MM.1S (cell line): ENCODE results near the gene NAT9.

Experiments
- DNase-seq: peaks from one replicate; pipeline ENCODE4 v3.0.0-alpha.2; 2015
- H2AFZ ChIP-seq: fragments of 300-600 bp; sonication (generic); 2 replicates; pipeline ENCODE4 v1.6.0; 2016; ENCODE audit warnings: antibody characterized with exemption, low read length
- H3F3A ChIP-seq: fragments of 300-600 bp; sonication (generic); 2 replicates; pipeline ENCODE4 v1.6.1; 2016; ENCODE audit warnings: mild to moderate bottlenecking, antibody characterized with exemption, low read length, moderate library complexity, mixed read lengths; ENCODE audit not compliant: insufficient read depth
- H3K27ac ChIP-seq: fragments of 300-600 bp; sonication (generic); 2 replicates; pipeline ENCODE4 v1.5.1; 2016; ENCODE audit warnings: mild to moderate bottlenecking, low read length
- H3K27me3 ChIP-seq: fragments of 300-600 bp; sonication (generic); replicated peaks from 2 replicates; pipeline ENCODE4 v1.6.0; 2016; ENCODE audit warnings: low read length; ENCODE audit not compliant: insufficient read depth
- H3K36me3 ChIP-seq: fragments of 300-600 bp; sonication (generic); replicated peaks from 2 replicates; pipeline ENCODE4 v1.6.1; 2016; ENCODE audit warnings: mild to moderate bottlenecking, low read length, mixed read lengths; ENCODE audit not compliant: insufficient read depth
- H3K4me1 ChIP-seq: fragments of 300-600 bp; sonication (generic); 2 replicates; pipeline ENCODE4 v1.6.1; 2016; ENCODE audit warnings: low read length, mixed read lengths
- H3K4me2 ChIP-seq: fragments of 300-600 bp; sonication (generic); 2 replicates; pipeline ENCODE4 v1.6.0; 2016; ENCODE audit warnings: low read depth, low read length
- H3K4me3 ChIP-seq: fragments of 300-600 bp; sonication (generic); 2 replicates; pipeline ENCODE4 v1.5.1; 2016; ENCODE audit warnings: low read length, mixed read lengths
- H3K79me2 ChIP-seq: fragments of 300-600 bp; sonication (generic); 2 replicates; pipeline ENCODE4 v1.6.1; 2016; ENCODE audit warnings: mixed run types, low read length, mixed read lengths
- H3K9ac ChIP-seq: fragments of 300-600 bp; sonication (generic); 2 replicates; pipeline ENCODE4 v1.6.1; 2016; ENCODE audit warnings: low read length, mixed read lengths
- H3K9me2 ChIP-seq: fragments of 300-600 bp; sonication (generic); replicated peaks from 2 replicates; pipeline ENCODE4 v1.6.1; 2016; ENCODE audit warnings: mild to moderate bottlenecking, low read length, mixed read lengths; ENCODE audit not compliant: insufficient read depth
- H3K9me3 ChIP-seq: fragments of 300-600 bp; sonication (generic); replicated peaks from 2 replicates; pipeline ENCODE4 v1.6.1; 2016; ENCODE audit warnings: mild to moderate bottlenecking, low read length, mixed read lengths; ENCODE audit not compliant: insufficient read depth
- H4K20me1 ChIP-seq: fragments of 300-600 bp; sonication (generic); 2 replicates; pipeline ENCODE4 v1.6.1; 2016; ENCODE audit warnings: mild to moderate bottlenecking, low read length, moderate library complexity, mixed read lengths; ENCODE audit not compliant: insufficient read depth
- CTCF ChIP-seq: fragments of 300-600 bp; sonication (generic); IDR thresholded peaks from 2 replicates; pipeline ENCODE4 v1.5.1; 2016; ENCODE audit warnings: antibody characterized with exemption, low read length, mixed read lengths
- EZH2 ChIP-seq: fragments of 300-600 bp; sonication (generic); optimal IDR thresholded peaks from 2 replicates; pipeline ENCODE3; 2017; ENCODE audit warnings: low read depth, mild to moderate bottlenecking, antibody characterized with exemption, low read length, mixed read lengths
- EZH2phosphoT487 ChIP-seq: fragments of 300-600 bp; sonication (generic); IDR thresholded peaks from 2 replicates; pipeline ENCODE4 v1.6.1; 2018; ENCODE audit warnings: antibody characterized with exemption, low read length

NAT9 gene

GRCh38 chr17:74732042-74732867 is 43.9 kb downstream of the NAT9 start:
- no peaks in the 10 kb centered on the region for H3K9me3 ChIP-seq
- H3K4me2 ChIP-seq: no peak overlapping the region
- H3K9me2 ChIP-seq: no peaks in the 10 kb centered on the region
- no peak overlapping the region for H3K4me3 ChIP-seq
- H3F3A ChIP-seq: no peaks in the 10 kb centered on the region
- no peaks in the 10 kb centered on the region; the same call in 1 of the 2 replicates for H3K27me3 ChIP-seq
- no peaks in the 10 kb centered on the region for H3K79me2 ChIP-seq
- no peak overlapping the region for H3K27ac ChIP-seq
- no peak overlapping the region for H2AFZ ChIP-seq
- no peaks in the 10 kb centered on the region for H3K36me3 ChIP-seq
- no peaks in the 10 kb centered on the region for H4K20me1 ChIP-seq
- no peak overlapping the region for H3K9ac ChIP-seq
- TF ChIP-seq EZH2: no peak
- no peak for TF ChIP-seq CTCF
- no peak for TF ChIP-seq EZH2phosphoT487
- H3K4me1 ChIP-seq: 0 out of 2 replicates have a peak, but pooled peaks cover 4% of the 10 kb centered on the region
- no peak for DNase-seq

- TF ChIP-seq CTCF (no peak), EZH2phosphoT487 (no peak), EZH2 (no peak)
- Histone ChIP-seq H3K4me1 (0 out of 2 replicates have a peak, but pooled peaks cover 4% of the 10 kb centered on the region), H3K9ac (no peak overlapping the region), H3K4me3 (no peak overlapping the region), H3K79me2 (no peaks in the 10 kb centered on the region), H3K27ac (no peak overlapping the region), H3F3A (no peaks in the 10 kb centered on the region), H3K27me3 (no peaks in the 10 kb centered on the region; the same call in 1 of the 2 replicates), H3K9me3 (no peaks in the 10 kb centered on the region), H2AFZ (no peak overlapping the region), H4K20me1 (no peaks in the 10 kb centered on the region), H3K9me2 (no peaks in the 10 kb centered on the region), H3K4me2 (no peak overlapping the region), H3K36me3 (no peaks in the 10 kb centered on the region)
- DNase-seq: no peak
Observed at GRCh38 chr17:74731347-74731605, 44.9 kb downstream of the NAT9 start.

- Histone ChIP-seq H4K20me1 (no peaks in the 10 kb centered on the region), H3K9me2 (no peaks in the 10 kb centered on the region), H3K4me1 (0 out of 2 replicates have a peak, but pooled peaks cover 4% of the 10 kb centered on the region), H3K27ac (no peak overlapping the region), H3K9ac (no peak overlapping the region), H3K36me3 (no peaks in the 10 kb centered on the region), H3K4me3 (no peak overlapping the region), H3F3A (no peaks in the 10 kb centered on the region), H2AFZ (no peak overlapping the region), H3K9me3 (no peaks in the 10 kb centered on the region), H3K4me2 (no peak overlapping the region), H3K27me3 (no peaks in the 10 kb centered on the region), H3K79me2 (no peaks in the 10 kb centered on the region)
- TF ChIP-seq EZH2phosphoT487 (no peak), CTCF (no peak), EZH2 (no peak)
- no peak for DNase-seq
Observed at GRCh38 chr17:74730491-74731346, 45.4 kb downstream of the NAT9 start.
